Tibial artery (tissue), 4 donors: ENCODE results near the gene EEF2K.

Experiments
- DNase-seq, 2 donors: peaks; one replicate each; pipeline ENCODE4 v3.0.0-alpha.2; 2019
- H3K27ac ChIP-seq, 2 donors: fragments of 200-600 bp; sonication (generic) in 1 of 2; 1 replicate in 1 of 2; 2 replicates in 1 of 2; pipeline ENCODE4 v1.5.1; 2018 to 2019; ENCODE audit warnings: mild to moderate bottlenecking in 1 of 2
- H3K27me3 ChIP-seq, 2 donors: fragments of 200-600 bp; sonication (generic) in 1 of 2; one replicate each; pipeline versions ENCODE4 v1.5.1 to v1.6.0; 2016 to 2019
- H3K36me3 ChIP-seq, 3 donors: fragments of 200-600 bp; sonication (generic) in 2 of 3; one replicate each; pipeline ENCODE4 v1.5.1; 2016 to 2019; ENCODE audit warnings: mild to moderate bottlenecking in 2 of 3
- H3K4me1 ChIP-seq, 4 donors: fragments of 200-600 bp; sonication (generic) in 2 of 4; 1 replicate in 3 of 4; 2 replicates in 1 of 4; pipeline ENCODE4 v1.5.1; 2016 to 2019
- H3K4me3 ChIP-seq, 2 donors: fragments of 200-600 bp; sonication (generic) in 1 of 2; 1 replicate in 1 of 2; 2 replicates in 1 of 2; pipeline ENCODE4 v1.5.1; 2018 to 2019; ENCODE audit warnings: mild to moderate bottlenecking in 2 of 2
- H3K9me3 ChIP-seq, 3 donors: fragments of 200-600 bp; sonication (generic) in 1 of 3; one replicate each; pipeline ENCODE4 v1.5.1; 2016 to 2019
- intact Hi-C: fragments of 100-400 bp; cut with DNase I; formaldehyde crosslinking; loops from one replicate; pipeline ENCODE4 v1.15.0; 2023; ENCODE audit warnings: low total_unique reads
- TF ChIP-seq, protein P1 (sequence below), 2 experiments: fragments of 200-600 bp in 1 of 2; fragments of 450-650 bp in 1 of 2; IDR thresholded peaks; one replicate each; pipeline ENCODE4 v1.5.1; 2017 to 2019; ENCODE audit warnings: antibody characterized with exemption in 2 of 2, mild to moderate bottlenecking in 1 of 2, moderate library complexity in 1 of 2

Gene EEF2K

DNA sequence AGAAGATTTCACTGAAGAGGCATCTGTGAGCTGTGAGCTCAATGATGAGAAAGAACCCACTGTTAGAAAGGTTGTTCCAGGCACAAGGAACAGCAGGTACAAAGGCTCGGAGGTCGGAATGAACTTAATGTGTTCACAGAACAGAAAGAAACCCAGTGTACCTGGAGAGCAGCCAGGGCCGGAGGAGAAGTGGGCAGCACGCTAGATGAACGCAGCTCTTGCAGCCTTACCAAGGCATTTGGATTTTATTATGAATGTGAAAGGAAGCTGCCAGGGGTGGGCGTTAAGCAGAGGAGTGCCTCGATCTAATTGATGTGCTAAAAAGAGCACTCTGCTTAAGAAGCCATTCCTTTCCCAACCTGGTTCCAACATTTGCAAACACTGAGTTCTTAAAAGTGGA is 19.0 kb downstream of the EEF2K start:
- H3K9me3 ChIP-seq = no peaks in the 10 kb centered on the region
- peak; percentile 55 to 87 for DNase-seq
- peak overlapping the region; percentile 68 to 73 for H3K27ac ChIP-seq
- H3K4me1 ChIP-seq = peaks cover 0 to 56% (median 32%) of the 10 kb centered on the region in 4 donors
- no peaks in the 10 kb centered on the region for H3K27me3 ChIP-seq
- intact Hi-C loops = no loop called here
- peak overlapping the region; percentile 6 to 20 for H3K4me3 ChIP-seq
- H3K36me3 ChIP-seq = peaks cover 22 to 43% (median 30%) of the 10 kb centered on the region in 3 donors
- TF ChIP-seq, protein P1, sequence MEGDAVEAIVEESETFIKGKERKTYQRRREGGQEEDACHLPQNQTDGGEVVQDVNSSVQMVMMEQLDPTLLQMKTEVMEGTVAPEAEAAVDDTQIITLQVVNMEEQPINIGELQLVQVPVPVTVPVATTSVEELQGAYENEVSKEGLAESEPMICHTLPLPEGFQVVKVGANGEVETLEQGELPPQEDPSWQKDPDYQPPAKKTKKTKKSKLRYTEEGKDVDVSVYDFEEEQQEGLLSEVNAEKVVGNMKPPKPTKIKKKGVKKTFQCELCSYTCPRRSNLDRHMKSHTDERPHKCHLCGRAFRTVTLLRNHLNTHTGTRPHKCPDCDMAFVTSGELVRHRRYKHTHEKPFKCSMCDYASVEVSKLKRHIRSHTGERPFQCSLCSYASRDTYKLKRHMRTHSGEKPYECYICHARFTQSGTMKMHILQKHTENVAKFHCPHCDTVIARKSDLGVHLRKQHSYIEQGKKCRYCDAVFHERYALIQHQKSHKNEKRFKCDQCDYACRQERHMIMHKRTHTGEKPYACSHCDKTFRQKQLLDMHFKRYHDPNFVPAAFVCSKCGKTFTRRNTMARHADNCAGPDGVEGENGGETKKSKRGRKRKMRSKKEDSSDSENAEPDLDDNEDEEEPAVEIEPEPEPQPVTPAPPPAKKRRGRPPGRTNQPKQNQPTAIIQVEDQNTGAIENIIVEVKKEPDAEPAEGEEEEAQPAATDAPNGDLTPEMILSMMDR (IDR thresholded peaks at IDR 0.05) = no peak

DNA sequence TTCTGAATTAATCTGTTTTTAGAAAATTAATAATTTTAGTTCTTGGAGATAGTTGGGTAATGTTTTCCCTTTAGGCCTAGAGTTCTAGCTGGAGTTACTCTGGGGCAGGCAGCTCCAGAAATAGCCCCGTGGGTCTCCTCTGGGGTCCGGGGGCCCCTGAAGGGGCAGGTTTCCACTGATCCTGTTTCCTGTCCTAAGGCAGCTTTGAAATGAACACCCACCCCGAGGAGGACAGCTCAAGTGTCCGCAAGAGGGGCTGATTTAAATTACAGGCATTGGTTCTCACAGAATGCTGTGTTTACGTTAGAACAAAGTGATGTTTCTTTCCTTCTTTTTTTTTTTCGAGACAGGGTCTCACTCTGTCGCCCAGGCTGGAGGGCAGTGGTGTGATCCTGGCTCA is 23.8 kb downstream of the EEF2K start:
- intact Hi-C loops = loop anchor here (10.0 kb wide), 1 partner anchor 65 kb away; the partner anchor contains the start of gene POLR3E
- no peak overlapping the region for H3K4me3 ChIP-seq
- TF ChIP-seq, protein P1 (IDR thresholded peaks at IDR 0.05) = no peak
- H3K36me3 ChIP-seq = peaks cover 29 to 75% (median 66%) of the 10 kb centered on the region in 3 donors
- H3K27ac ChIP-seq = no peak overlapping the region
- H3K27me3 ChIP-seq = no peaks in the 10 kb centered on the region
- H3K4me1 ChIP-seq = peaks cover 0 to 20% (median 8%) of the 10 kb centered on the region in 4 donors
- DNase-seq = no peak
- no peaks in the 10 kb centered on the region for H3K9me3 ChIP-seq

DNA sequence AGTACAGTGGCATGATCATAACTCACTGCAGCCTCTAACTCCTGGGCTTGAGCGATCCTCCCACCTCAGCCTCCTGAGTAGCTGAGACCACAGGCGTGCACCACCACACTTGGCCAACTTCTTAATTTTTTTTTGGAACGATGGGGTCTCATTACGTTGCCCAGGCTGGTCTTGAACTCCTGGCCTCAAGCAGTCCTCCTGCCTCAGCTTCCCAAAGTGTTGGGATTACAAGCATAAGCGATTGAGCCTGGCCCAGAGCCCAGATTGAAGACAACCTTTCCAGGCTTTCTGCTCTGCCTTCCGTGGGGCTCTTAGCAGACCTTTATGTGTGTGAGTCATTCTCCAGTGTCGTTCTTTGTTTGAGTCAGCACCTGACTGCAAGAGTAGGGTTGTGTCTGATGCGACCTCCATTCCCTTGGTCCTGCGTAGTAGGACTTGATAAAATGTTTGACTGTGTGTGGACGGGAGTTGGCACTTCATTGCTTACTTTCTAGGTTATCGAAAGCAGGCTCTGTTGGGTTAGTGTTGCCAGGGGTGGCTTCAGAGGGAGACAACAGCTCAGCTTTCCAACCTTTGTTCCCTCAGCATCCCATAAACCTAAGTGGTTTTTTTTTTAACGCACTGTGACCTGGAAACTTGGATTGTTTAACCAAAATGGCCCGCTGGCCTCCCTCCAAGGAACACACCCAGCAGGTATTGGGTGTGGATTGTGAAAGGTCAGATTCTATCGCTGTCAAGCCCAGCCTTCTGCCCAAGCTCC is 26.4 kb downstream of the EEF2K start:
- TF ChIP-seq, protein P1 (IDR thresholded peaks at IDR 0.05) = no peak
- Histone ChIP-seq H3K9me3 (no peaks in the 10 kb centered on the region), H3K27me3 (no peaks in the 10 kb centered on the region), H3K4me1 (peaks cover 0 to 28% (median 12%) of the 10 kb centered on the region in 4 donors), H3K36me3 (peaks cover 29 to 65% (median 57%) of the 10 kb centered on the region in 3 donors), H3K27ac (peak overlapping the region in 1 of 2 donors; percentile 38), H3K4me3 (no peak overlapping the region)
- intact Hi-C loops = loop anchor here (10.0 kb wide), 1 partner anchor 62 kb away; the partner anchor contains the start of gene POLR3E
- no peak for DNase-seq

DNA sequence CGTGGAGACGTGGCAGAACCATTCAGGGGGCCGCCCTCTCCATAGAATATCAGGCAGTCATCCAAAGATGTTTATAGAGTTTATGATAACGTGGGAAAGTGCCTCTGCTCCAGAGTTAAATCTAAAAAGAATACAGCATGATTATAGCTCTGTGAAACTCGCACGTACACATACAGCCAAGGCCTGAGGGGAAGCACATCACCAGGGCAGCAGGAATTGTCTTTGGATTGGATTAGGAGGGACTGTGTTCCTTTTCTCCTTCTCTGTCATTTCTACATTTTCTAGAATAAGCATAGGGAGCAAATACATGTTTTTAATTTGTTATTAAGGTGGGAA is 26.9 kb downstream of the EEF2K start:
- intact Hi-C loops = loop anchor here (10.0 kb wide), 1 partner anchor 62 kb away; the partner anchor contains the start of gene POLR3E
- TF ChIP-seq, protein P1 (IDR thresholded peaks at IDR 0.05) = no peak
- peaks cover 0 to 33% (median 13%) of the 10 kb centered on the region in 4 donors for H3K4me1 ChIP-seq
- H3K36me3 ChIP-seq = peaks cover 30 to 66% (median 57%) of the 10 kb centered on the region in 3 donors
- peak overlapping the region in 1 of 2 donors; percentile 38 for H3K27ac ChIP-seq
- DNase-seq = no peak
- H3K4me3 ChIP-seq = no peak overlapping the region
- H3K27me3 ChIP-seq = no peaks in the 10 kb centered on the region
- no peaks in the 10 kb centered on the region for H3K9me3 ChIP-seq

DNA sequence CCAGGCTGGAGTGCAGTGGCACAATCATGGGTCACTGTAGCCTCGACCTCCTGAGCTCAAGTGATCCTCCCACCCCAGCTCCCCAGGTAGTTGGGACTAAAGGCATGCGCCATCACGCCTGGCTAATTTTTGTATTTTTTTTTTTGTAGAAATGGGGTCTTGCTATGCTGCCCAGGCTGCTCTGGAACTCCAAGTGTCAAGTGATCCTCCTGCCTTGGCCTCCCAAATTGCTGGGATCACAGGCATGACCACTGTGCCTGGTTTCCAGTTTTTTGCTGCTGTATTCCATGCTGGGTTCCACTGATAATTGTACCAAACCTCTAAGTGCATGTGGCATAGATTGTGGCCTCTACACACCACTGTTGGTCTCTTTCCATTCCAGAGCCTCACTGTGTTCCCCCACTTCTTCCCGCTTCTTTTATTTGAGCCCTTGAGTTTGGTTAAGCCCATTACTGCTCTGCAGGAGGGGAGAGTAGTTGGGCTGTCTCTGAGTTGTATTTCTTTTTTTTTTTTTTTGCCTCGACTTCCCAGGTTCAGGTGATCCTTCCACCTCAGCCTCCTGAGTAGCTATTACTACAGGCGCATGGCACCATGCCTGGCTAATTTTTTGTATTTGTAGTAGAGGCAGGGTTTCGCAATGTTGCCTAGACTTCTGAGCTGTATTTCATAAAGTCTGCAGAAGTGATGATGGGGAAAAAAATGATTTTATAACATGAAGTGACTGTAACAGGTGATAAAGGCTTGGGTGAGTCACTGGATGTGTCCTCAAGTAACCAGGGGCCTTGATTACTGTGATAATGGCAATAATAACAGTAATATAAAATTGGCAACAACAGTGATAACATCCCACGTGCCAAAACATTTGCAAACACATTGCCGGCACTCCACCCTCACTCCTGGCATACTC is 30.0 kb downstream of the EEF2K start:
- DNase-seq = peak; percentile 79 to 81
- H3K27ac ChIP-seq = peak overlapping the region; percentile 24 to 43

More for the DNA sequence above, 30.0 kb downstream of the EEF2K start:
- Histone ChIP-seq H3K9me3 (no peaks in the 10 kb centered on the region), H3K4me1 (peaks cover 0 to 63% (median 32%) of the 10 kb centered on the region in 4 donors), H3K27me3 (no peaks in the 10 kb centered on the region), H3K4me3 (no peak overlapping the region), H3K36me3 (peaks cover 9 to 38% (median 26%) of the 10 kb centered on the region in 3 donors)
- intact Hi-C loops = loop anchor here (10.0 kb wide), 1 partner anchor 59 kb away; the partner anchor contains the start of gene POLR3E
- TF ChIP-seq, protein P1 (IDR thresholded peaks at IDR 0.05) = no peak
